NCI-H1092 (cell line): ENCODE measurements around the gene RETREG2.

Experiments used
- DNase-seq: peaks from one replicate; lab custom pipeline; 2025; lab: John Stamatoyannopoulos, UW

The RETREG2 gene

DNA sequence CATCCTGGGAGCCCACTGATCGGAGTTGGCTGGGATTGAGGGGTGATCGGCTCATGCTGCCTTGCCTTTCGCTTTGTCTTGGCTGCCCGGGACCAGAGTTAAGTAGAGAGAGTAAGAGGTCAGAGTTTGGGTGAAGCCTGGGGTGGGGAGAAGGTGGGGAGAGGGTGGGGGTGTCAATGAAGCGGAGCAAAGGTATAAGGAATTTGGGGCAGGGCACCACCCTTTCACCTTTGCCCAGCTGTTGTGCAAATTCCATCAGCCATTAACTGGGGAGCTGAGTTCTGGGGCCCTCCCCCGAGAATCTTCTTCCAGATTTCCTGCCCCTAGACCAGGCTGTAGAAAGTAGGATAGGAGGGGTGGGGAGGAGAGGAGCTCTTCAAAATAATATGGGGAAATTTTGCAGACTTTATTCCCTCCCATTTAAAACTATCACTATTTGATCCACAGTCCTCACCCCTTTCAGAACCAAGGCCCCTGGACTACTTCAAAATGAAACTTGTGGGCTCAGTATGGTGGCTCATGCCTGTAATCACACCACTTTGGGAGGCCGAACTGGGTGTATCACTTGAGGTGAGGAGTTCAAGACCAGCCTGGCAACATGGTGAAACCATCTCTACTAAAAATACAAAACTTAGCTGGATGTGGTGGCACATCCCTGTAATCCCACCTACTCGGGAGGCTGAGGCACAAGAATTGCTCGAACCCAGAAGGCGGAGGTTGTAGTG is 8.0 kb upstream of the RETREG2 start, which contains the start of gene SLC23A3:
Gene SLC23A3 (minus strand): TSS at position 100 of the 725 bp plus-strand sequence. CDS start 45 bp downstream, at position 55.
- no peak for DNase-seq

DNA sequence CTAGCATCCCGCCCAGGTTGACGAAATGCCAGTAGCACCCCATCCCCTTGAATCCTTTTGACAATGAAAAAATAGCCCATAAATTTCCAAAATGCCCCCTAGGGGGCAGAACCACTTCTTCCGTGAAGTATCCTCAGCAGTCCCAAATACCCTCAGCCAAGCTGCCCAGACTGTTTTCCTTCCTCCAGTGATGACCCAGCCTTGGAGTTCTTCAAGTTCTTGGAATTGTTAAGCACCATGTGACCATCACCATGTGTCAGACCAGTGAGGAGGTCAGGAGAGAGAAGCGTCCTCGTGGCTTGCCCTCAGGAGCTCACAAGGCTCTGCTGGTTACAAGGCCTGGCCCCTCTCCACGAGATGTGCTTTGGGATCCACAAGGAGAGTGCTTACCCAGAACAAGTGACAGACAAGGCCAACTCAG is 6.8 kb upstream of the RETREG2 start:
- DNase-seq, result no peak

DNA sequence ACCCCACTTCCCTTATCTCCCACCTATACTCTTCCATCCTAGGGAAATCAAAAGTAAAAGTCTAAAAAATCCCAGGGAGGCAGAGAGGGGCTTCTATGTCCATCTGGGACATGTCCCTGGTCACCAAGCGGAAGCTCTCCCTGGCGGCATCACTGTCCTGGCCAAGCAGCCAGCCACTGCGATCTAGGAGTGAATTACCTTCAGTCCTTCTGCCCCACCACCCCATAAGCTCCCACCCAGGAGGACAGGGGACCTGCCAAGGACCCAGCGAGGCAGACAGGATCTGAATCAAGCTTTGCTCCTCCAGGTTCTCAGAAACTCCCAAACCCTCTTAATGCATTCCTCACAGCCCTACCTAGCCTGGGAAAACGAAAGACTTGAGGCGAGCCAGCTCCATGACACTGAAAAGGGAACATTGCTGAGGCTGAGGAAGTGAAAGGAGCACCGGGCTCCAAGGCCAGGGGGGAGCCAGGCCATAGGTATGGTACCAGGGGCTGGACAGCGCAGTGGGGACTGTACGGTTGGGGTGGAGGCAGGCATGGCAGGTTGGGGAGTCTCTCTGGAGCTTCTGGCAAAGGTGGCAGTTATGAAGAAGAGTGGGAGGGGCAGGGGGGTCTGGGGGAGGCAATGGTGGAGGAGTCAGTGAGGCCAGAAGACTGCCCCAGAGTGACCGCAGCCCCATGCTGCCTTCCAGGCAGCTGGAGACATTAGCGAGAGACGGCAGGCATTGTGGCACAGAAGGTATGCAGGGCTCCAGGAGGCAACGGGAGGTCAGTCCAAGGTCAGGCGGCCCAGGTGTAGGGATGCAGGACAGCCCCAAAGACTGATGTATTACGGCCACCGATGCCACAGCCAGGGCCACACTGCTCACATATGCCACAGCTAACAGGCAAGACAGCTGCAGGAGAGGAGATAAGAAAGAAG is 5.6 kb upstream of the RETREG2 start:
- DNase-seq, result no peak

DNA sequence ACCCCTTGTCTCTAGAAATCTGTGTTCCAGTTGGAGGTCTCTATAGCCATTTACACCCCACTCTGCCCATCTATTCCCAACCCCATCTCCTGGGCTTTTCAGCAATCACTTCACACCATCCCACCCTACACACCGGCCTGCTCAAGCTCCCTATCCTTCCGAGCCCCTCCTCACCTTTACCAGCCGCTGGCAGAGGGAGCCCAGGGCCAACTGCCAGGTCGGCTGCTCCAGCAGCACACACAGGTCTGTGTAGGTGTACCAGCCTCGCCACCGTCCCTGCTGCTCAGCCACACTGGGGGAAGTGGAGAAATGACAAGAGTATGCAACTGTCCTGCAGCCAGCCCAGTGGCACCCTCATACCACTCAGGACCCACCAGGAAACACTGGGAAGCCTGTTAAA is 4.9 kb upstream of the RETREG2 start:
- no peak for DNase-seq

DNA sequence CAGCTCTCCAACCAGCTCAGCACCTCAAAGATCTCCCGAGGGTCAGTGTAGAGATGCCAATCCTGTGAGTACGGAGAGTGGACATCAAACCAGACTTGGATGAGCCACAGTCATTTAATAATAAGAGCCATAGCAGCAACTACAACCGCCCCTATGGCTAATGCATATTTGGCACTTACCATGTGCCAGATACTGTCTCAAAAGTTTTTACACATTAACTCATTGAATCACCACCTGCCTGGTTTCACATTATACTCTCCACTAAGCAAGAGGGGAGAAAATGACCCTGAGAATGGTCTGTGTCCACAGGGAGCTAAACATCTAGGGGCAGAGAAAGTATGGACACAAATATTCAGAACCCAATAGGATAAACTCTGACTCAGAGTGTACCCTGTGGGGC is 3.9 kb upstream of the RETREG2 start:
- DNase-seq, result no peak

DNA sequence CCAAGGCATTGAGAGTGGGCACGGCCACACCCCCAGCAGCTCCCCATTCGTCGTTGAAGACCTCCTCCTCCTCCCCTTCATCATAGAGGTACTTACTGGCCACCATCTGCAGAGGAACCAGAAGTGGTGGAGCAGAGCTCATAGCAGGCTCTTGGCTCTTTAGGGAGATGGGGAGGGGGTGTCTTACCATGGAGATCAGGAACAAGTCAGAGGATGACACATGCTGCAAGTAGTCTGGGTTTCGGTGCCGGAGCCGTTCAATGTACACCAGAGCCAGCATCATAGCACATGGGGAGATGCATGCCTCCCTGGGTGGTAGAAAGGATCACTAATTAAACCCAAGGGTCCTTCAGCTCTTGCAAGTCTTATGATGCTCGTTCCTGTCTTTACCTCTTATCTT is 3.3 kb upstream of the RETREG2 start:
- DNase-seq, result no peak

DNA sequence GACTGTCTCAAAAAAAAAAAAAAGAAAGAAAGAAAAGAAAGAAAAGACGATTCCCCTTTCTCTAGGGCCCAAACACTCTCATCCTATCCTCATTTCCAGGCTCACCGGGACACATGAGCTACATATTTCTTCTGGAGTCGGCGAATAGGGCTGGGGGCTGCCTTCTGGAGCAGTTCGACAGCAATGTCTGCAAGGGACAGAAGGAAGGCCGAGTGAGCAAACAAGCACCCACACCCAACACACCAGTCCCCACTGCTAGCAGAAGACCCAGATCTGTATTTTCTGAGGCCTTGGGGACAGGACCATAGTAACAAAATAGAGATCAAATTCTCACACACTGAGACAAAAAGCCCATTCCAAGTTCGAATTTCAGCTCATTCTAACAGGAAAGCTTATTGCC is 2.6 kb upstream of the RETREG2 start:
- DNase-seq, result no peak

DNA sequence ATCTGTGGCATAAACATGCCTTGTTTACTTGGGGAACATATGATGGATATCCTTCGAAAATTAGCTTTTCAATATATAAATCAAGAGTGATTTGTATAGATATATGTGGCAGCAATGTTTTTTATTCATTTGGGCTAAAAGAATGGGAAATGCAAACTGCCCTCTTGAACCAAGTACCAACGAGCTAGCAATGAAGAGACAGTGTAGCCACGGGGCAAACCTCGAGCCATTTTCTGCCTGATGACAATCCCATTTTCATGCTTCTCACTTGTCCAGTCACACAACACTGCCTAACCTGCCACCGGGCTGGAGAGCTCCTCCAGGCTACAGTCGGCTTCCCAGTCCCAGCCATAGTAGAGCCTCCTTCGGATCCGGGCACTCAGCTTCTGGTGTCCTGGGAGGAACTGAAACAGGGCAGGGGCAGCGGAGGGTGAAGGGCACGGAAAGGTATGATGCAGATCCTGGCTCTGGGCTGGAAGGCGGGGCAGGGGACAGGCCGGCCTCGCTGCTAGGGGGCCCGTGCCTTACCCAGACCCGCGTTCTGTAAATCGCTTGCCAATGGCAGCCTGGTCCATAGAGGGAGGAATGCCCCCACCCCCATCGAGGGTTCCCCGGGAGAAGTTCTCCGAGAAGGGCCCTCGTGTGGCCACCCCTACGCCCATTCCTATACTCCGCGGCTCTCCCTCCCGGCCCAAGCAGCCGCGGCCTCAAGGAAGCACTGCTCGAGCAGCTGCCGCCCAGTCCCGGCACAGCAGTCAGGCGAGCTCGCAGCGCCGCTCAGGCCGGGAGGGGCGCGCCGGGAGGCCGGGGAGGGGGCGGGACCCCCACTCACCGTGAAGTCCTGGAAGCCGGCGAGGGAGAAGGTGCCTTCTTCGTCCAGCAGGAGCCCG is 1.9 kb upstream of the RETREG2 start:
- no peak for DNase-seq

DNA sequence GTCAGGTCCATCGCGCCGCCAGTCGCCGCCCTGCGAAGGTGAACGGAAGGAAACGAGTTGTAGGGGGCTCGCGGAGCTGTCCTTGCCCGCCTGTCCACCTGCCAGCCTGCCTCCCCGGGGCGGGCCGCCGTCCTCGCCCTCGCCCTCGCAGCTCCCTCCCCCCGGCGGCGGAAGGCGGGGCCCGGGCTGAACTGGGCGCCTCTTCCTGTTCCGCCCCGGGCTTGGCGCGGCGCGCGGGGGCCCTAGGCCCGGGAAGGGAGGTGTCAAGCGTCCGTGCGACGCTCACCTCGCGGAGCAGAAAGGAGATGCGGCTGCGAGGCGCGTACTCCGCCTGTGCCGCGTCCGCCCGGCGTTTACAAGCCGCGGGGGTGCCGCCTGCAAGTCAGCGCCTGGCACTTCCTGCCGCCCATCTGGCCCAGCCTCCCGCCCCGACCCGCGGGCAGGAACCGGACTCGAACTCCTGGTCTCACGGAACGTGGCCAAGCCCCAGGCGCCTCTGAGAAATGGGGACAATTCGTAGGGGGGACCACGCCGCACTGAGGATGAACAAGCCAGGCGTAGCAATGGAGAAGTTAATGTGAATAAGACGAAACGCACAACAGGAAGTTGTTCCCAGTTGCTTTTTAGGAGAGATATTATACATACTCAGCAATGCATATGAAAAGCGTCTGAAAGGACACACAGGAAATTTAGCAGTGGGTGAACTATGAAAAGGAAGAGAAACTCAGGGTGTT is 1.1 kb upstream of the RETREG2 start, which contains the start of gene CNPPD1:
Gene CNPPD1 (minus strand): TSS at position 108 of the 734 bp plus-strand sequence. CDS start 97 bp downstream, at position 11.
- peak; percentile 57 for DNase-seq

DNA sequence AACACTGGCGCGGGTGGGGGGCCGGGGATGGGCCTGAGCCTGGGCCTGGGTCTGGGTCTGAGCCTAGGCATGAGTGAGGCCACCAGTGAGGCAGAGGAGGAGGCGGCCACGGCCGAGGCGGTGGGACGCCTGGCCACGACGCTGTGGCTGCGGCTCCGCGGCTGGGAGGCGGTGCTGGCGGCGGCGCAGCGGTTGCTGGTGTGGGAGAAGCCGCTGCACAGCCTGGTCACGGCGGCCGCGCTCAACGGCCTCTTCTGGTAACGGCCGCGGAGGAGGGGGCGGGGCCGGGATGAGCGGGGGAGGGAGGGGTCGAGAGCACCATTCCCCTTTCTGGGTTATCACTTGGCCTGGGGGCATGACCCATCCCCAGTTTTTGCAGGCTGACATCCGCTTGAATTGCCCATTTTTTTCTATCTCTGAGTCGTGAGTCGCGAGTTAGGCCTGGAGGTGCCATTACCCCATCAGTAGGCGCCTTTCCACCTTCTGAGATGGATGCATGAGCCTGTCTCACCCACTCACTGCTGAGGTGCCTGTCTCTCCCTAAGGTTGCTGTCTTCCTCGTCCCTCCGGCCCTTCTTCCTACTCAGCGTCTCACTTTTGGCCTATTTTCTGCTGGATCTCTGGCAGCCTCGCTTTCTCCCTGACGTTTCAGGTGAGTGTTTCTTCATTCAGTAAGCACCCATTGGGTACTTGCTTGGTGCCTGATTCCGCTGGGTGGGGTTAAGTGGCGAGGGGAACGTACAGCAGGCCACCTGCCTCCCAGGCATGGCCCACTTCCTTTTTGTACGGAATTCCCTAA is 501 bp downstream of the RETREG2 start:
- no peak for DNase-seq

DNA sequence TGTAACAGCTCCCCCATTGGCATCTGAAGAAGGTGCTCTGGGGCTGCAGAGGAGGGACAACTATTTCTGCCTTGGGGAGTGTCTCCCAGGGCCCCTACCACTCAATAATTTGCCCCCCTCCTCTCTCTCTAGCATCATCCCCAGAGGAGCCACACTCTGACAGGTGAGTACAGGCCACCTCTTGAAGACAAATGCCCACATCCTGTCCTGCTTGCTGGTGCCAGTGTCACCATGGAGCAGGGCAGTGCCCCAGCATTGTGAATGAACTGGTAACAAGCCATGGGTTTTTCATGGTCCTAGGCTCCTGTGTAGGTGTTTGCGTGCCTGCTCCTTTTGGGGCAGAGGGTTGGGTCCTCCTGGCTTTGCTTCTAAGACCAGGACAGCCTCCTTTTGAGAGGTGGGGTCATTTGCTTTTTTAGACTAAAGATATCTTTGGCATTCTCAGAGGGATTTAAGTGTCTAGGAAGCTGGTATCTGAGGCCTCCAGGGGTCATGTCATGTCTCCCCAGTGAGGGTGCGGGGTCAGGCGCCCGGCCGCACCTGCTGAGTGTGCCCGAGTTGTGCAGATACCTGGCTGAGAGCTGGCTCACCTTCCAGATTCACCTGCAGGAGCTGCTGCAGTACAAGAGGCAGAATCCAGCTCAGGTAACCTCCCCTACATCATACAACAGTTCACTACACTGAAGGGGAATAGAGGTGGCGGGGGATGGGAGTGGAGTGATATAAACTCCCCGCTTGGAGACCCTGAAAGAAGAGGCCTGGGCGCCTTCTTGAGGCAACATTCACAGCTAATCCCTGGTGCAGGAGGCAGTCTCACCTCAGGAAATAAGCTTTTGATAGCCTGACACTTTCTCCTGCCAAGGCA is 1.8 kb downstream of the RETREG2 start:
- DNase-seq, result no peak

DNA sequence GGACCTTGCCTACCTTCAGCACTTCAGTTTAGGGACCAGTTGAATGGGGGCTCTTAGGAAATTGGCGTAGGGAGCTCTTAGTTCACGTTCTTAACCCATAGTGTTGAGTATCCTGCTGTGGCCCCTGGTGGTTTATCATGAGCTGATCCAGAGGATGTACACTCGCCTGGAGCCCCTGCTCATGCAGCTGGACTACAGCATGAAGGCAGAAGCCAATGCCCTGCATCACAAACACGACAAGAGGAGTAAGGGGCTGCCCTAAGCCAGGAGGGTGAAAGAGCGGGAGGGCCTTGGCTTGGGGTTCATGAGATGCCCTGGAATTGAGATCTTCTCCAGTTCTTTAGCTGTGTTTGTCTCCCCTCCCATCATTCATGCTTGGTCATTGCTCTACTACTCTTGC is 2.9 kb downstream of the RETREG2 start:
- DNase-seq, result no peak

DNA sequence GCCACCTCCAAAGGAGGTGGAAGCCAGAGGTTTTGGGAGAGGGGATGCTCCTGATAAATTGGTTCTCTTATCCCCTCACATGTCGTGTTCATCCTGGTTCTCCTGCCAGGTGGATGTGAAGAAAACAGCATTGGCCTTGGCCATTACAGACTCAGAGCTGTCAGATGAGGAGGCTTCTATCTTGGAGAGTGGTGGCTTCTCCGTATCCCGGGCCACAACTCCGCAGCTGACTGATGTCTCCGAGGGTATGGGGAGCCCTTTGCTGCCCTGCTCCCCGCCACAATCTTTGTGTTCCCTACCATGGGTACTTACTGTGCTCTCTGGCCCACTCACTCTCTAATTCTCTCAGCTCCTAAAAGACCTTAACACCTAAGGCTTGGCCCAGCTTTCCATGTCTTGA is 3.5 kb downstream of the RETREG2 start:
- DNase-seq, result no peak

DNA sequence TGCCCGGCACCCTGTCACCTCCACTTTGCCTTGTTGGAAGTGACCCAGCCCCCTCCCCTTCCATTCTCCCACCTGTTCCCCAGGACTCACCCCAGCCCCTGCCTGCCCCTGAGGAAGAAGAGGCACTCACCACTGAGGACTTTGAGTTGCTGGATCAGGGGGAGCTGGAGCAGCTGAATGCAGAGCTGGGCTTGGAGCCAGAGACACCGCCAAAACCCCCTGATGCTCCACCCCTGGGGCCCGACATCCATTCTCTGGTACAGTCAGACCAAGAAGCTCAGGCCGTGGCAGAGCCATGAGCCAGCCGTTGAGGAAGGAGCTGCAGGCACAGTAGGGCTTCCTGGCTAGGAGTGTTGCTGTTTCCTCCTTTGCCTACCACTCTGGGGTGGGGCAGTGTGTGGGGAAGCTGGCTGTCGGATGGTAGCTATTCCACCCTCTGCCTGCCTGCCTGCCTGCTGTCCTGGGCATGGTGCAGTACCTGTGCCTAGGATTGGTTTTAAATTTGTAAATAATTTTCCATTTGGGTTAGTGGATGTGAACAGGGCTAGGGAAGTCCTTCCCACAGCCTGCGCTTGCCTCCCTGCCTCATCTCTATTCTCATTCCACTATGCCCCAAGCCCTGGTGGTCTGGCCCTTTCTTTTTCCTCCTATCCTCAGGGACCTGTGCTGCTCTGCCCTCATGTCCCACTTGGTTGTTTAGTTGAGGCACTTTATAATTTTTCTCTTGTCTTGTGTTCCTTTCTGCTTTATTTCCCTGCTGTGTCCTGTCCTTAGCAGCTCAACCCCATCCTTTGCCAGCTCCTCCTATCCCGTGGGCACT is 4.5 kb downstream of the RETREG2 start:
- no peak for DNase-seq

DNA sequence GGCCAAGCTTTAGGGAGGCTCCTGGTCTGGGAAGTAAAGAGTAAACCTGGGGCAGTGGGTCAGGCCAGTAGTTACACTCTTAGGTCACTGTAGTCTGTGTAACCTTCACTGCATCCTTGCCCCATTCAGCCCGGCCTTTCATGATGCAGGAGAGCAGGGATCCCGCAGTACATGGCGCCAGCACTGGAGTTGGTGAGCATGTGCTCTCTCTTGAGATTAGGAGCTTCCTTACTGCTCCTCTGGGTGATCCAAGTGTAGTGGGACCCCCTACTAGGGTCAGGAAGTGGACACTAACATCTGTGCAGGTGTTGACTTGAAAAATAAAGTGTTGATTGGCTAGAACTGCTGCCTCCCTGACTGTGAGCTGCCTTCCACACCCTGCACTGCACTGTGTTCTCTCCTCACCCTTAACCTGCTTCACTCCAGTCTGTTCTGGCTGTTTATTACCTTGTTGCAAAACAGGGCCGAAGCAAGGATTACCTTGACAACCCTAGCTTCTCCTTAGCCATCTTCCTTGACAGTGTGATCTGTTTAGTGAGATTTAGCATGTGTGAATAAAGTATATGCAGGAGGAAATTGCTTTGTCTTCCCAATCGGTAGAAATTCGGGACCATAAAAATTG is 5.2 kb downstream of the RETREG2 start:
- DNase-seq, result no peak

DNA sequence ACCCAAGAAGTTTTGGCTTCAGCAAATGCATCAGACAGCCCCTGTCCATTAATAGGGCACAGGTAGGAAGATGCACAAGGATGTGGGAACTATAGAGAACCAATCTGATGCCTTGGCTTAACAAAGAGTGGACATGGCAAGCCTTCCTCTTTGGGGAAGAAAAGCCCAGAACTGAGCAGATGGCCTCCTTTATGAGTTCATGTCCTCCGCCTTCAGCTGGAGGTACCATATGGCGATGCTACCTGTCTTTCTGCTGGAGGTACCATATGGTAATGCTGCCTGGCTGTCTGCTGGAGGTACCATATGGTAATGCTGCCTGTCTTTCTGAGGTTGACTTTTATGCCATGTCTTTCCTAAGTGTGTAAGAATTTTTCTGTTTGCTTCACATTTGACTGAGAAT is 6.0 kb downstream of the RETREG2 start:
- DNase-seq, result no peak

DNA sequence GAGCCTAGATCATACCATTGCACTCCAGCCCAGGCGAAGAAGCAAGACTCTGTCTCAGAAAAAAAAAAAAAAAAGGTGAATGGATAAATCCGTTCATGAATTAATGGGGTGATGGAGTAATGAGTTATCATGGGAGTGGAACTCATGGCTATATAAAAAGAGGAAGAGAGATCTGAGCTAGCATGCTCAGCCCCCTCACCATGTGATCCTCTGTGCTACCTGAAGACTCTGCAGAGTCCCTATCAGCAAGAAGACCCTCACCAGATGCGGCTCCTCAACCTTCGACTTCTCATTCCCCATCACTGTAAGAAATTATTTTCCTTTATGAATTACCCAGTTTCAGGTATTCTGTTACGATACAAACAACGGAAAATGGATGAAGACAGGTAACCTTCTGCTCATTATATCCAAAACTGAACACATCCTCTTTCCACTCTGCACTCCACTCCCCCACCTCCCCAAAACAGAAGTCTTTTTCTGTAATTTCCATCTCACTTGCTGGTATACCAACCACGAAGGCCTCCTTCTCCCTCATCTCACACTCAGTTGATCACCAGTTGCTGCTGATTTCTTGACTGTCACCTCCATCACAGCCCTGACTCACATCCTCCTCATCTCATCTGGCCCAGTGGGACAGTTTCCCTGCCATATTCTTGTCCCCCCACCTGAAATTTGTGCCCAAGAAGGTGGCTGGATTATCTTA is 8.8 kb downstream of the RETREG2 start:
- DNase-seq, result no peak

DNA sequence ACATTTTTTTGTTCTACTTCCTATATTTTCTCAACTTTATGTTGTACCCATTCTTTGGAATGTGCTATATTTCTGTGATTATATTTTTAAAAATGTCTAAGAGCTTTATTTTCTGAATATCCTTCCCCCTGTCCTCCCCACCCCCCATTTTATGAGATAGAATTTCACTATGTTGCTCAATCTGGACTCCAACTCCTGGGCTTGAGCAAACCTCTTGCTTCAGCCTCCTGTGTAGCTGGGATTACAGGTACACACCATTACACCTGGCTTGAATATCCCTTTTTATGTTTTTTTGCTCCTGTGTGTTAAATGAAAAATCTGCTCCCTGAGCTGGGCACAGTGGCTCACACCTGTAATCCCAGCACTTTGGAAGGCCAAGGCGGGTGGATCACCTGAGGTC is 19.3 kb downstream of the RETREG2 start:
- DNase-seq, result no peak
